Esophagus squamous epithelium (tissue), 5 donors: ENCODE data around the gene COA8. TPM values are rescaled to one million over a fixed set of nuclear protein-coding genes. Genes with fewer than 3 reads are reported as not detected.

ENCODE experiments used
- DNase-seq: peaks from one replicate; lab custom pipeline; 2025; lab: John Stamatoyannopoulos, UW
- H3K27ac ChIP-seq, 4 donors: fragments of 200-600 bp; sonication (generic); one replicate each; pipeline ENCODE4 v1.5.1; 2016 to 2019; ENCODE audit warnings: mild to moderate bottlenecking in 1 of 4
- H3K27me3 ChIP-seq, 4 donors: fragments of 200-600 bp; sonication (generic); 1 replicate in 3 of 4; 2 replicates in 1 of 4; pipeline versions ENCODE4 v1.5.1 to v1.6.0; 2017 to 2021; ENCODE audit warnings: antibody characterized with exemption in 1 of 4
- H3K36me3 ChIP-seq, 3 donors: fragments of 200-600 bp; sonication (generic); one replicate each; pipeline ENCODE4 v1.5.1; 2016 to 2019
- H3K4me1 ChIP-seq, 3 donors: fragments of 200-600 bp; sonication (generic); one replicate each; pipeline ENCODE4 v1.5.1; 2017 to 2019
- H3K4me3 ChIP-seq, 4 donors: fragments of 200-600 bp; sonication (generic); 1 replicate in 3 of 4; 2 replicates in 1 of 4; pipeline ENCODE4 v1.5.1; 2016 to 2019; ENCODE audit warnings: mild to moderate bottlenecking in 2 of 4, moderate library complexity in 1 of 4
- H3K9me3 ChIP-seq, 3 donors: fragments of 200-600 bp; sonication (generic); one replicate each; pipeline ENCODE4 v1.5.1; 2016 to 2019
- CTCF ChIP-seq, 6 experiments: fragments of 450-650 bp in 4 of 6; fragments of 200-600 bp in 2 of 6; sonication (generic) in 2 of 6; IDR thresholded peaks; one replicate each; pipeline ENCODE4 v1.5.1; 2016 to 2019; ENCODE audit warnings: antibody characterized with exemption in 6 of 6, mild to moderate bottlenecking in 4 of 6, moderate library complexity in 4 of 6
- POLR2A ChIP-seq, 4 donors: fragments of 450-650 bp; IDR thresholded peaks; one replicate each; pipeline ENCODE4 v1.6.1; 2017; ENCODE audit warnings: antibody characterized with exemption in 4 of 4, mild to moderate bottlenecking in 4 of 4, moderate library complexity in 3 of 4
- WGBS, 2 donors: methylation state at CpG; one replicate each; pipeline ENCODE4 v1.1.5; 2018; 5-methylcytosine and 5-hydroxymethylcytosine counted together
- intact Hi-C: fragments of 100-400 bp; cut with DNase I; formaldehyde crosslinking; loops from one replicate; pipeline ENCODE4 v1.15.0; 2022
- total RNA-seq, 4 donors: library from RNA; depleted of rRNA; stranded (reverse); fragments of >200 nt; gene quantifications; one replicate each; pipeline ENCODE4 v1.1.0, GENCODE V29; 2016
- donor health status: DM: yes; HTN: yes; CAD: no.

The COA8 gene
- total RNA-seq, 4 donors from 2014 or later = 18.2 to 28.7 (median 22.7) TPM

- Histone ChIP-seq H3K4me3 (no peak overlapping the region), H3K27me3 (no peaks in the 10 kb centered on the region), H3K4me1 (peaks cover 45 to 85% (median 56%) of the 10 kb centered on the region in 3 donors), H3K36me3 (no peaks in the 10 kb centered on the region), H3K27ac (no peak overlapping the region), H3K9me3 (no peaks in the 10 kb centered on the region)
- no peak for DNase-seq
- TF ChIP-seq CTCF (IDR thresholded peaks at IDR 0.05) (no peak), POLR2A (IDR thresholded peaks at IDR 0.05) (no peak)
- intact Hi-C loops = loop anchor here (5.0 kb wide), 1 partner anchor 46 kb away; no protein-coding TSS in a partner anchor
- WGBS, 2 donors = 80 to 82% methylated on average over 13 to 16 of the region's 18 CpGs
Measured at GRCh38 chr14:103547941-103548462, 14.8 kb upstream of the COA8 start.

GRCh38 chr14:103548463-103549351, 14.1 kb upstream of the COA8 start:
- Histone ChIP-seq H3K36me3 (no peaks in the 10 kb centered on the region), H3K4me1 (peaks cover 38 to 78% (median 49%) of the 10 kb centered on the region in 3 donors), H3K4me3 (no peak overlapping the region), H3K27ac (peak overlapping the region in 3 of 4 donors; percentile 87 to 95 (median 88)), H3K27me3 (no peaks in the 10 kb centered on the region), H3K9me3 (no peaks in the 10 kb centered on the region)
- DNase-seq = no peak
- intact Hi-C loops = loop anchor here (5.0 kb wide), 1 partner anchor 46 kb away; no protein-coding TSS in a partner anchor
- TF ChIP-seq POLR2A (IDR thresholded peaks at IDR 0.05) = no peak
- no peak for TF ChIP-seq CTCF (IDR thresholded peaks at IDR 0.05)
- 46 to 80% methylated on average over 3 to 7 of the region's 27 CpGs for WGBS, 2 donors

- Histone ChIP-seq H3K9me3 (no peaks in the 10 kb centered on the region), H3K4me1 (peaks cover 29 to 68% (median 40%) of the 10 kb centered on the region in 3 donors), H3K36me3 (no peaks in the 10 kb centered on the region), H3K4me3 (no peak overlapping the region), H3K27me3 (no peaks in the 10 kb centered on the region), H3K27ac (peak overlapping the region; percentile 72 to 95 (median 88))
- intact Hi-C loops = loop anchor here (5.0 kb wide), 1 partner anchor 47 kb away; no protein-coding TSS in a partner anchor
- DNase-seq = no peak
- TF ChIP-seq CTCF (IDR thresholded peaks at IDR 0.05) (peak in 2 of 6 experiments; percentile 9 to 14), POLR2A (IDR thresholded peaks at IDR 0.05) (no peak)
- WGBS, 2 donors = 61 to 79% methylated on average over 5 to 6 of the region's 30 CpGs
Measured at GRCh38 chr14:103549361-103550311, 13.1 kb upstream of the COA8 start.

- no peak for DNase-seq
- no peak for TF ChIP-seq CTCF (IDR thresholded peaks at IDR 0.05)
- TF ChIP-seq POLR2A (IDR thresholded peaks at IDR 0.05) = no peak
- Histone ChIP-seq H3K27me3 (no peaks in the 10 kb centered on the region), H3K4me1 (peaks cover 25 to 62% (median 37%) of the 10 kb centered on the region in 3 donors), H3K9me3 (no peaks in the 10 kb centered on the region), H3K27ac (peak overlapping the region; percentile 72 to 95 (median 88)), H3K36me3 (no peaks in the 10 kb centered on the region), H3K4me3 (peak overlapping the region in 1 of 4 donors; percentile 8)
- WGBS, 2 donors = 22 to 76% methylated on average over 1 to 11 of the region's 22 CpGs
- intact Hi-C loops = no loop called here
Measured at GRCh38 chr14:103550451-103551337, 12.1 kb upstream of the COA8 start.
